ENCODE data around the gene PDZD2. TPM values are rescaled to one million over a fixed set of nuclear protein-coding genes. Genes with fewer than 3 reads are reported as not detected.

The PDZD2 gene
- total and polyA plus RNA-seq, 2 donors (not counting 3 experiments of a cell fraction or from before 2014, with no cell fraction given) = 0.66 to 6.9 TPM

- H4K20me1 ChIP-seq (replicated peaks; ENCODE audit: control insufficient read depth, extremely low read depth, insufficient read depth, low read length) = no peaks in the 10 kb centered on the region
- POLR2A ChIA-PET = no interaction called here
- CTCF ChIA-PET = no interaction called here
- peaks cover 0 to 2% of the 10 kb centered on the region in 2 experiments for H3K27me3 ChIP-seq (ENCODE audit: control insufficient read depth in 2 of 2, insufficient read depth in 2 of 2, low read length in 2 of 2)
- no peaks in the 10 kb centered on the region for H3K9me3 ChIP-seq (replicated peaks; ENCODE audit: control insufficient read depth, insufficient read depth, low read length)
- DNase-seq (ENCODE audit: low read depth, low spot score) (no peak), FAIRE-seq (no peak)
- H3K9me1 ChIP-seq (replicated peaks; ENCODE audit: control insufficient read depth, extremely low read depth, insufficient read depth, low read length) = no peaks in the 10 kb centered on the region
- no peak overlapping the region for H3K4me2 ChIP-seq (ENCODE audit: insufficient read depth, low read length)
- no peaks in the 10 kb centered on the region for H3K79me2 ChIP-seq (ENCODE audit: control insufficient read depth, insufficient read depth, low read length)
- no peak overlapping the region for H2AFZ ChIP-seq (ENCODE audit: low read depth, low read length)
- TF ChIP-seq JUN (IDR thresholded peaks at IDR 0.05; ENCODE audit: borderline replicate concordance, insufficient read depth, insufficient read length, low read depth) (no peak), POLR2AphosphoS5 (IDR thresholded peaks at IDR 0.05; ENCODE audit: insufficient read depth, low read depth, low read length) (no peak), FOS (IDR thresholded peaks at IDR 0.05; ENCODE audit: borderline replicate concordance, insufficient read depth, low read length) (no peak), EZH2 (IDR thresholded peaks at IDR 0.05; ENCODE audit: borderline replicate concordance, low read depth, low read length, severe bottlenecking) (no peak), POLR2A (IDR thresholded peaks at IDR 0.05; ENCODE audit: low read depth, low read length) (no peak), MYC (IDR thresholded peaks at IDR 0.05; ENCODE audit: low read depth, low read length) (no peak), CTCF (IDR thresholded peaks at IDR 0.05; ENCODE audit: extremely low read depth in 1 of 2, insufficient read depth in 1 of 2, low read depth in 1 of 2, low read length in 2 of 2) (no peak), MAX (IDR thresholded peaks at IDR 0.05; ENCODE audit: insufficient read depth, insufficient read length) (no peak), GATA2 (IDR thresholded peaks at IDR 0.05; ENCODE audit: insufficient read depth, insufficient read length, low read depth, low read length) (no peak)
- H3K27ac ChIP-seq (ENCODE audit: insufficient read depth, low read depth, low read length) = no peak overlapping the region
- intact Hi-C loops (cut with micrococcal nuclease) = no loop called here
- no peaks in the 10 kb centered on the region for H3K36me3 ChIP-seq (ENCODE audit: control insufficient read depth in 2 of 2, extremely low read depth in 1 of 2, insufficient read depth in 2 of 2, low read length in 2 of 2)
- no TSS peak for BruUV-seq (replicated peaks)
- no peak overlapping the region for H3K9ac ChIP-seq (replicated peaks; ENCODE audit: extremely low read depth, insufficient read depth, low read length)
- no peak overlapping the region for H3K4me3 ChIP-seq (replicated peaks in 1 of 3; ENCODE audit: insufficient read depth in 1 of 3, low read depth in 1 of 3, low read length in 3 of 3)
- H3K4me1 ChIP-seq (ENCODE audit: control insufficient read depth, extremely low read depth, insufficient read depth, low read length) = no peaks in the 10 kb centered on the region
- dilution Hi-C loops (cut with MboI; ENCODE audit: extremely low pct_ligation_motif_present, low sequenced_read_pairs) = no loop called here
Measured at GRCh38 chr5:31632460-31632859, 6.5 kb upstream of the PDZD2 start.

Measured in endothelial cell of umbilical vein (primary cell).